Uterus (tissue), 2 donors: ENCODE measurements around the gene ADPRM.

ENCODE experiments used
- CTCF ChIP-seq, 4 experiments: fragments of 200-600 bp in 2 of 4; fragments of 450-650 bp in 2 of 4; sonication (generic) in 2 of 4; IDR thresholded peaks; one replicate each; pipeline ENCODE4 v1.5.1; 2016 to 2019; ENCODE audit warnings: antibody characterized with exemption in 4 of 4, mild to moderate bottlenecking in 2 of 4, moderate library complexity in 1 of 4
- POLR2A ChIP-seq, 2 donors: fragments of 450-650 bp; IDR thresholded peaks; one replicate each; pipeline ENCODE4 v1.6.1; 2016; ENCODE audit warnings: antibody characterized with exemption in 2 of 2, mild to moderate bottlenecking in 1 of 2, moderate library complexity in 1 of 2

- peak; percentile 32 to 60 (median 50) for TF ChIP-seq CTCF (IDR thresholded peaks at IDR 0.05)
- TF ChIP-seq POLR2A (IDR thresholded peaks at IDR 0.05): peak; percentile 95
Observed at GRCh38 chr17:10697092-10698081, at the start of gene ADPRM, which contains the start of gene SCO1.
